MM.1S (cell line): Measurements from ENCODE around the gene IRF6.
A peak's percentile ranks its signal among the peaks of the same experiment; 100 is the strongest.

Experiments used
- DNase-seq: peaks from one replicate; pipeline ENCODE4 v3.0.0-alpha.2; 2015
- H2AFZ ChIP-seq: fragments of 300-600 bp; sonication (generic); 2 replicates; pipeline ENCODE4 v1.6.0; 2016; ENCODE audit warnings: antibody characterized with exemption, low read length
- H3F3A ChIP-seq: fragments of 300-600 bp; sonication (generic); 2 replicates; pipeline ENCODE4 v1.6.1; 2016; ENCODE audit warnings: mild to moderate bottlenecking, antibody characterized with exemption, low read length, moderate library complexity, mixed read lengths; ENCODE audit not compliant: insufficient read depth
- H3K27ac ChIP-seq: fragments of 300-600 bp; sonication (generic); 2 replicates; pipeline ENCODE4 v1.5.1; 2016; ENCODE audit warnings: mild to moderate bottlenecking, low read length
- H3K27me3 ChIP-seq: fragments of 300-600 bp; sonication (generic); replicated peaks from 2 replicates; pipeline ENCODE4 v1.6.0; 2016; ENCODE audit warnings: low read length; ENCODE audit not compliant: insufficient read depth
- H3K36me3 ChIP-seq: fragments of 300-600 bp; sonication (generic); replicated peaks from 2 replicates; pipeline ENCODE4 v1.6.1; 2016; ENCODE audit warnings: mild to moderate bottlenecking, low read length, mixed read lengths; ENCODE audit not compliant: insufficient read depth
- H3K4me1 ChIP-seq: fragments of 300-600 bp; sonication (generic); 2 replicates; pipeline ENCODE4 v1.6.1; 2016; ENCODE audit warnings: low read length, mixed read lengths
- H3K4me2 ChIP-seq: fragments of 300-600 bp; sonication (generic); 2 replicates; pipeline ENCODE4 v1.6.0; 2016; ENCODE audit warnings: low read depth, low read length
- H3K4me3 ChIP-seq: fragments of 300-600 bp; sonication (generic); 2 replicates; pipeline ENCODE4 v1.5.1; 2016; ENCODE audit warnings: low read length, mixed read lengths
- H3K79me2 ChIP-seq: fragments of 300-600 bp; sonication (generic); 2 replicates; pipeline ENCODE4 v1.6.1; 2016; ENCODE audit warnings: mixed run types, low read length, mixed read lengths
- H3K9ac ChIP-seq: fragments of 300-600 bp; sonication (generic); 2 replicates; pipeline ENCODE4 v1.6.1; 2016; ENCODE audit warnings: low read length, mixed read lengths
- H3K9me2 ChIP-seq: fragments of 300-600 bp; sonication (generic); replicated peaks from 2 replicates; pipeline ENCODE4 v1.6.1; 2016; ENCODE audit warnings: mild to moderate bottlenecking, low read length, mixed read lengths; ENCODE audit not compliant: insufficient read depth
- H3K9me3 ChIP-seq: fragments of 300-600 bp; sonication (generic); replicated peaks from 2 replicates; pipeline ENCODE4 v1.6.1; 2016; ENCODE audit warnings: mild to moderate bottlenecking, low read length, mixed read lengths; ENCODE audit not compliant: insufficient read depth
- H4K20me1 ChIP-seq: fragments of 300-600 bp; sonication (generic); 2 replicates; pipeline ENCODE4 v1.6.1; 2016; ENCODE audit warnings: mild to moderate bottlenecking, low read length, moderate library complexity, mixed read lengths; ENCODE audit not compliant: insufficient read depth
- CTCF ChIP-seq: fragments of 300-600 bp; sonication (generic); IDR thresholded peaks from 2 replicates; pipeline ENCODE4 v1.5.1; 2016; ENCODE audit warnings: antibody characterized with exemption, low read length, mixed read lengths
- EZH2 ChIP-seq: fragments of 300-600 bp; sonication (generic); optimal IDR thresholded peaks from 2 replicates; pipeline ENCODE3; 2017; ENCODE audit warnings: low read depth, mild to moderate bottlenecking, antibody characterized with exemption, low read length, mixed read lengths
- EZH2phosphoT487 ChIP-seq: fragments of 300-600 bp; sonication (generic); IDR thresholded peaks from 2 replicates; pipeline ENCODE4 v1.6.1; 2018; ENCODE audit warnings: antibody characterized with exemption, low read length

The IRF6 gene

GRCh38 chr1:209775678-209776077, 30.3 kb downstream of the IRF6 start:
- Histone ChIP-seq H3K9me3 (no peaks in the 10 kb centered on the region), H3K4me2 (no peak overlapping the region), H3K4me1 (peaks cover 25% of the 10 kb centered on the region), H3K9ac (no peak overlapping the region), H4K20me1 (no peaks in the 10 kb centered on the region), H3K27ac (no peak overlapping the region), H3K4me3 (no peak overlapping the region), H2AFZ (no peak overlapping the region), H3K27me3 (no peaks in the 10 kb centered on the region), H3K79me2 (peaks cover 9% of the 10 kb centered on the region), H3K9me2 (no peaks in the 10 kb centered on the region), H3K36me3 (peaks cover 19% of the 10 kb centered on the region; the same call in 1 of the 2 replicates), H3F3A (peaks cover 4% of the 10 kb centered on the region; the same call in 1 of the 2 replicates)
- DNase-seq: no peak
- TF ChIP-seq CTCF (no peak), EZH2phosphoT487 (no peak), EZH2 (no peak)

DNA sequence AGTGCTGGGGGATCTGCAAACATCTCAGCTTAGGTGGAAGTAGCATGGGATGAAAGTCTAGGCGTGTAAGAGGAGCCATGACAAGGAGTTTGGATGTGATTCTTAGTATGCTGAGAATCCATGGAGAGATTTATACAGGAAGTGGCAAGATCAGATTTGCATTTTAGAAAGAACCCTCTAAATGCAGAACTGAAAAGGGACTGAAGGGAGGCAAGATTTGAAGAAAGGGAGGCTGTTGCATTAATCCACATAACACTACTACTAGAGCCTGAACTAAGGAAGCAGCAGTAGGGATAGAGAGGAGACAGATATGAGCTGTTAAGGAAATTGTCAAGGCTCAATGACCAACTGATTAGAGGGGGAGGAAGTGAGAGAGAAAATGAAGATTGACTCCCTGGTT, 31.4 kb downstream of the IRF6 start:
- Histone ChIP-seq H3K36me3 (peaks cover 19% of the 10 kb centered on the region; the same call in 1 of the 2 replicates), H3K4me1 (peaks cover 29% of the 10 kb centered on the region), H2AFZ (no peak overlapping the region), H3K79me2 (peaks cover 20% of the 10 kb centered on the region), H3K4me3 (no peak overlapping the region), H3K27me3 (no peaks in the 10 kb centered on the region), H3K9me3 (no peaks in the 10 kb centered on the region), H3K9ac (no peak overlapping the region), H3K4me2 (peak overlapping the region; percentile 23; the same call in 1 of the 2 replicates), H3K9me2 (no peaks in the 10 kb centered on the region), H4K20me1 (no peaks in the 10 kb centered on the region), H3F3A (peaks cover 6% of the 10 kb centered on the region; the same call in 1 of the 2 replicates), H3K27ac (peak overlapping the region; percentile 19; the same call in 1 of the 2 replicates)
- TF ChIP-seq EZH2phosphoT487 (no peak), CTCF (no peak), EZH2 (no peak)
- DNase-seq: no peak

DNA sequence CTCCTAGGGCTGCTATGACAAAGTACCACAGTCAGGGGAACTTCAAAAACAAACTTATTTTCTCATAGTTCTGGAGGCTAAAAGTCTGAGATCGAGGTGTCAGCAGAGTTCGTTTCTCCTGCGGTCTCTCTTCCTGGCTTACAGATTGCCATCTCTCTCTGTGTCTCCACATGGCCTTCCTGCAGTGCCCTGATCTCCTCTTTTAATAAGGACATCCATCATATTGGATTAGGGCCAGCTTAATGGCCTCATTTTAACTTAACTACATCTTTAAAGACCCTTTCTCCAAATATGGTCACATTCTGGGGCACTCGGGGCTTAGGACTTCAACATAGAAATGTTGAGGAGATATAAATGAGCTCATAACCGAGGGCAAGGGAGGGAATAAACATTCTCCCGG, 33.8 kb downstream of the IRF6 start:
- peaks cover 12% of the 10 kb centered on the region; the same call in 1 of the 2 replicates for H3K36me3 ChIP-seq
- no peak overlapping the region for H3K4me3 ChIP-seq
- H3F3A ChIP-seq: peaks cover 31% of the 10 kb centered on the region
- H4K20me1 ChIP-seq: no peaks in the 10 kb centered on the region
- no peak for DNase-seq
- H3K9me2 ChIP-seq: no peaks in the 10 kb centered on the region
- H3K27me3 ChIP-seq: no peaks in the 10 kb centered on the region
- H3K27ac ChIP-seq: no peak overlapping the region
- no peak overlapping the region for H3K9ac ChIP-seq
- TF ChIP-seq EZH2 (no peak), EZH2phosphoT487 (no peak), CTCF (no peak)
- H3K4me1 ChIP-seq: peaks cover 40% of the 10 kb centered on the region
- H3K4me2 ChIP-seq: no peak overlapping the region
- H3K79me2 ChIP-seq: peaks cover 20% of the 10 kb centered on the region
- no peaks in the 10 kb centered on the region for H3K9me3 ChIP-seq
- no peak overlapping the region for H2AFZ ChIP-seq
